OCI-LY3 (cell line): ENCODE data around the gene MARF1.

Experiments
- EZH2phosphoT487 ChIP-seq: fragments of 200-600 bp; shearing (Covaris generic); IDR thresholded peaks from 2 replicates; pipeline ENCODE4 v1.6.1; 2018; ENCODE audit warnings: antibody characterized with exemption, mixed run types, low read depth
- TF ChIP-seq, protein P1 (sequence below): fragments of 200-600, 300-600 bp; sonication (generic); IDR thresholded peaks from 2 replicates; pipeline ENCODE4 v1.5.1; 2014; ENCODE audit warnings: antibody characterized with exemption, low read length, low read depth

DNA sequence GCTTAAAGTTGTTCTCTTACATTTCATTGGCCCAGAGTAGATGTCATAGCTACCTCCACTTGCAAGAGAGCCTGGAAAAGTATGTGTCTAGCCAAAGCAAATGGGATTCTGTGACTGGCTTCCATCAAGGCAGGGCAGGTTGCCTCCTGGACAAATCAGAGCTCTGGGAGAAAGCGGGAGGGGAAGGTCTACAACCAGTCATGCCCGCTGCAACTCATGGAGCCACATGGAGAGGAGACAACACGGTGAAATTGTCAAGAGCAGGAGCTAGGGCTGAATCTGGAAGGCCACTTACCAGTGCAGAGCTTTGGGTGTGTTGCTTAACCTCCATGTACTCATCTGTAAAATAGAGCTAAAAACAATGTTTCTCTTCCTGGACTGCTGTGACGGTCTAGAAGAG lies 83.8 kb downstream of the MARF1 start:
- TF ChIP-seq, protein P1, sequence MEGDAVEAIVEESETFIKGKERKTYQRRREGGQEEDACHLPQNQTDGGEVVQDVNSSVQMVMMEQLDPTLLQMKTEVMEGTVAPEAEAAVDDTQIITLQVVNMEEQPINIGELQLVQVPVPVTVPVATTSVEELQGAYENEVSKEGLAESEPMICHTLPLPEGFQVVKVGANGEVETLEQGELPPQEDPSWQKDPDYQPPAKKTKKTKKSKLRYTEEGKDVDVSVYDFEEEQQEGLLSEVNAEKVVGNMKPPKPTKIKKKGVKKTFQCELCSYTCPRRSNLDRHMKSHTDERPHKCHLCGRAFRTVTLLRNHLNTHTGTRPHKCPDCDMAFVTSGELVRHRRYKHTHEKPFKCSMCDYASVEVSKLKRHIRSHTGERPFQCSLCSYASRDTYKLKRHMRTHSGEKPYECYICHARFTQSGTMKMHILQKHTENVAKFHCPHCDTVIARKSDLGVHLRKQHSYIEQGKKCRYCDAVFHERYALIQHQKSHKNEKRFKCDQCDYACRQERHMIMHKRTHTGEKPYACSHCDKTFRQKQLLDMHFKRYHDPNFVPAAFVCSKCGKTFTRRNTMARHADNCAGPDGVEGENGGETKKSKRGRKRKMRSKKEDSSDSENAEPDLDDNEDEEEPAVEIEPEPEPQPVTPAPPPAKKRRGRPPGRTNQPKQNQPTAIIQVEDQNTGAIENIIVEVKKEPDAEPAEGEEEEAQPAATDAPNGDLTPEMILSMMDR: no peak
- TF ChIP-seq EZH2phosphoT487: no peak
